Stimulated activated CD8-positive, alpha-beta memory T cell treated with anti-CD3 and anti-CD28 coated beads, Interleukin-4, amount 100 ng/mL, for 24 hours (primary cell): ENCODE data around the gene GSTT2B.
"Not testable (repeated sequence)": the region's sequence is repeated elsewhere in the genome, so short reads cannot be mapped to it uniquely, and the experiment has no call there.

Experiments
- DNase-seq: peaks from one replicate; pipeline ENCODE4 v3.0.0-alpha.2; 2020; ENCODE audit warnings: low read depth

The GSTT2B gene

GRCh38 chr22:23940166-23940565 is 20.8 kb downstream of the GSTT2B start:
- not testable (repeated sequence) for DNase-seq

- DNase-seq: no peak
Observed at GRCh38 chr22:23939017-23939357, 22.0 kb downstream of the GSTT2B start.

- no peak for DNase-seq
Observed at GRCh38 chr22:23938328-23939016, 22.5 kb downstream of the GSTT2B start.

- no peak for DNase-seq
Observed at GRCh38 chr22:23926561-23926960, 34.4 kb downstream of the GSTT2B start.

GRCh38 chr22:23925020-23925606 is 35.9 kb downstream of the GSTT2B start:
- DNase-seq: no peak

- DNase-seq: no peak
Observed at GRCh38 chr22:23922921-23923320, 38.1 kb downstream of the GSTT2B start.

- not testable (repeated sequence) for DNase-seq
Observed at GRCh38 chr22:23921586-23922201, 39.3 kb downstream of the GSTT2B start.

GRCh38 chr22:23920267-23920611 is 40.8 kb downstream of the GSTT2B start:
- not testable (repeated sequence) for DNase-seq

GRCh38 chr22:23915290-23915689 is 45.7 kb downstream of the GSTT2B start:
- no peak for DNase-seq

GRCh38 chr22:23913661-23914353 is 47.2 kb downstream of the GSTT2B start:
- DNase-seq: peak; percentile 99

GRCh38 chr22:23913306-23913660 is 47.7 kb downstream of the GSTT2B start:
- DNase-seq: no peak

GRCh38 chr22:23912293-23912903 is 48.6 kb downstream of the GSTT2B start:
- no peak for DNase-seq

GRCh38 chr22:23911318-23911980 is 49.5 kb downstream of the GSTT2B start:
- no peak for DNase-seq

GRCh38 chr22:23910496-23911190 is 50.4 kb downstream of the GSTT2B start:
- DNase-seq: no peak

GRCh38 chr22:23909296-23909898 is 51.6 kb downstream of the GSTT2B start:
- DNase-seq: no peak

- DNase-seq: no peak
Observed at GRCh38 chr22:23908587-23909205, 52.3 kb downstream of the GSTT2B start.

GRCh38 chr22:23907423-23907822 is 53.6 kb downstream of the GSTT2B start:
- not testable (repeated sequence) for DNase-seq
